ENCODE data around the gene DNAJB7.
"Not testable (repeated sequence)": the region's sequence is repeated elsewhere in the genome, so short reads cannot be mapped to it uniquely, and the experiment has no call there.

DNAJB7 gene

GRCh38 chr22:40844951-40845350 lies 17.0 kb downstream of the DNAJB7 start:
- TF ChIP-seq, protein P1, sequence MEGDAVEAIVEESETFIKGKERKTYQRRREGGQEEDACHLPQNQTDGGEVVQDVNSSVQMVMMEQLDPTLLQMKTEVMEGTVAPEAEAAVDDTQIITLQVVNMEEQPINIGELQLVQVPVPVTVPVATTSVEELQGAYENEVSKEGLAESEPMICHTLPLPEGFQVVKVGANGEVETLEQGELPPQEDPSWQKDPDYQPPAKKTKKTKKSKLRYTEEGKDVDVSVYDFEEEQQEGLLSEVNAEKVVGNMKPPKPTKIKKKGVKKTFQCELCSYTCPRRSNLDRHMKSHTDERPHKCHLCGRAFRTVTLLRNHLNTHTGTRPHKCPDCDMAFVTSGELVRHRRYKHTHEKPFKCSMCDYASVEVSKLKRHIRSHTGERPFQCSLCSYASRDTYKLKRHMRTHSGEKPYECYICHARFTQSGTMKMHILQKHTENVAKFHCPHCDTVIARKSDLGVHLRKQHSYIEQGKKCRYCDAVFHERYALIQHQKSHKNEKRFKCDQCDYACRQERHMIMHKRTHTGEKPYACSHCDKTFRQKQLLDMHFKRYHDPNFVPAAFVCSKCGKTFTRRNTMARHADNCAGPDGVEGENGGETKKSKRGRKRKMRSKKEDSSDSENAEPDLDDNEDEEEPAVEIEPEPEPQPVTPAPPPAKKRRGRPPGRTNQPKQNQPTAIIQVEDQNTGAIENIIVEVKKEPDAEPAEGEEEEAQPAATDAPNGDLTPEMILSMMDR (IDR thresholded peaks at IDR 0.05; ENCODE audit: insufficient read depth, low read depth, low read length, missing control alignments): no peak
- no peak for DNase-seq (ENCODE audit: low read depth)

GRCh38 chr22:40838486-40838885 lies 23.4 kb downstream of the DNAJB7 start:
- TF ChIP-seq, protein P1 (IDR thresholded peaks at IDR 0.05; ENCODE audit: insufficient read depth, low read depth, low read length, missing control alignments): no peak
- no peak for DNase-seq (ENCODE audit: low read depth)

More at GRCh38 chr22:40844951-40845350, 17.0 kb downstream of the DNAJB7 start:
- H3K4me3 ChIP-seq (ENCODE audit: low read depth, low read length): no peak overlapping the region

GRCh38 chr22:40834619-40835018 lies 27.3 kb downstream of the DNAJB7 start:
- H3K4me3 ChIP-seq (ENCODE audit: low read depth, low read length): no peak overlapping the region
- TF ChIP-seq, protein P1 (IDR thresholded peaks at IDR 0.05; ENCODE audit: insufficient read depth, low read depth, low read length, missing control alignments): no peak
- no peak for DNase-seq (ENCODE audit: low read depth)

More at GRCh38 chr22:40838486-40838885, 23.4 kb downstream of the DNAJB7 start:
- no peak overlapping the region for H3K4me3 ChIP-seq (ENCODE audit: low read depth, low read length)

DNA sequence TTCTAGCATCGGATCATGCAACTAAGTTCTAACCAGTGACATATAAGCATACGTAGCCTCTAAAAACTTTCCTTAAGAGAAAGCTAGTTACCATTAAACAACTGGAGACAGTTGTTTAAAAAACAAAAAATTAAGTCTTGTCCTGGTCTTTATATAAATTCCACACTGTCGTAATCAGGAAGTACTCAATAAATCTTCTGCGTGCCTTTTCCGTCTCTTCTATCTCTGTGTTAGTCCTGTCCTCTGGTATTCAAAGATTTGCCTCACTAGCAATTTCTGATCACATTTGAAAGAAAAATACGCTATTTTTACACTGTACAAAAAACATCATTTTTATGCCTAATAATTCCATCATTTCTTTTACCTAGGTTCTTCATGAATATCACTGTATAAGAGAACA lies 32.8 kb downstream of the DNAJB7 start:
- TF ChIP-seq, protein P1 (IDR thresholded peaks at IDR 0.05; ENCODE audit: insufficient read depth, low read depth, low read length, missing control alignments): no peak
- H3K4me3 ChIP-seq (ENCODE audit: low read depth, low read length): no peak overlapping the region
- no peak for DNase-seq (ENCODE audit: low read depth)

GRCh38 chr22:40826984-40827741 lies 34.8 kb downstream of the DNAJB7 start:
- TF ChIP-seq, protein P1 (IDR thresholded peaks at IDR 0.05; ENCODE audit: insufficient read depth, low read depth, low read length, missing control alignments): no peak
- no peak for DNase-seq (ENCODE audit: low read depth)
- no peak overlapping the region for H3K4me3 ChIP-seq (ENCODE audit: low read depth, low read length)

- H3K4me3 ChIP-seq (ENCODE audit: low read depth, low read length); DNase-seq (ENCODE audit: low read depth): not testable (repeated sequence)
Measured at GRCh38 chr22:40826292-40826691, 35.6 kb downstream of the DNAJB7 start.

DNA sequence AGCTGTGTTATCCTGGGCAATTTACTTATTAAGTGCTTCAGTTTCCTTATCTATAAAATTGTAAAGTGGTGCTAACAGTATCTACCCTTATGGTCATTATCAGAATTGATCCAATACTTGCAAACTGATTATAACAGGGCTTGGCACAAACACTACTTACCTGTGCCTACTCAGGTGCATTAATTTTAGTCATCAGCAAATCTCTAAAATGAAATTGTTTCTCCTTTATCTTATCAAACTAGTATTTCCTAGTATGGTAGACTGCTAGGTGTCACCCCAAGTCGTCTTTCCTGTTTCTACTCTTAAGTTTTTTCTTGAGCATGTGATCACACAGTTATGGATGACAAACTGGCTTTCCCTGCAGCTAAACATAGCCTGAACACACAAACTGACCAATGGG lies 38.5 kb downstream of the DNAJB7 start:
- no peak for DNase-seq (ENCODE audit: low read depth)
- no peak overlapping the region for H3K4me3 ChIP-seq (ENCODE audit: low read depth, low read length)
- TF ChIP-seq, protein P1 (IDR thresholded peaks at IDR 0.05; ENCODE audit: insufficient read depth, low read depth, low read length, missing control alignments): no peak
